Trophoblast cell (in vitro differentiated cells and primary cell): ENCODE measurements around the gene LMAN2. TPM values are rescaled to one million over a fixed set of nuclear protein-coding genes. Genes with fewer than 3 reads are reported as not detected.

Experiments
- DNase-seq, 2 donors: peaks; one replicate each; pipeline ENCODE4 v3.0.0-alpha.2; 2016
- H2AFZ ChIP-seq: 2 replicates; pipeline ENCODE4 v1.6.1; 2013; ENCODE audit warnings: low read length, moderate library complexity, mild to moderate bottlenecking; ENCODE audit not compliant: insufficient read depth, poor library complexity
- H2AK5ac ChIP-seq: 2 replicates; pipeline ENCODE4 v1.6.1; 2013; ENCODE audit warnings: mild to moderate bottlenecking, low read length
- H2BK120ac ChIP-seq: 2 replicates; pipeline ENCODE4 v1.6.1; 2013; ENCODE audit warnings: low read length, mild to moderate bottlenecking, moderate library complexity; ENCODE audit not compliant: insufficient read depth, poor library complexity
- H2BK12ac ChIP-seq: 2 replicates; pipeline ENCODE4 v1.6.1; 2013; ENCODE audit warnings: mild to moderate bottlenecking, low read length, moderate library complexity
- H2BK5ac ChIP-seq: 2 replicates; pipeline ENCODE4 v1.6.1; 2013; ENCODE audit warnings: low read length, low read depth, moderate library complexity, mild to moderate bottlenecking; ENCODE audit not compliant: poor library complexity
- H3K14ac ChIP-seq: 2 replicates; pipeline ENCODE4 v1.6.1; 2013; ENCODE audit warnings: mild to moderate bottlenecking, low read length
- H3K18ac ChIP-seq: 2 replicates; pipeline ENCODE4 v1.6.1; 2013; ENCODE audit warnings: mild to moderate bottlenecking, low read length
- H3K23ac ChIP-seq: 2 replicates; pipeline ENCODE4 v1.6.1; 2013; ENCODE audit warnings: low read length
- H3K27ac ChIP-seq: 2 replicates; pipeline ENCODE4 v1.5.1; 2013; ENCODE audit warnings: low read depth, mild to moderate bottlenecking, inconsistent platforms, low read length, moderate library complexity
- H3K27me3 ChIP-seq: 2 replicates; pipeline ENCODE4 v1.6.1; 2013; ENCODE audit warnings: inconsistent platforms, mild to moderate bottlenecking, low read length, moderate library complexity; ENCODE audit not compliant: insufficient read depth
- H3K36me3 ChIP-seq, 2 experiments: 1 replicate in 1 of 2; 2 replicates in 1 of 2; pipeline ENCODE4 v1.6.1; 2013; ENCODE audit warnings: low read length in 2 of 2, mild to moderate bottlenecking in 2 of 2, moderate library complexity in 1 of 2; ENCODE audit not compliant: insufficient read depth in 2 of 2, control insufficient read depth in 1 of 2
- H3K4ac ChIP-seq: 2 replicates; pipeline ENCODE4 v1.6.1; 2013; ENCODE audit warnings: low read depth, mild to moderate bottlenecking, low read length, moderate library complexity
- H3K4me1 ChIP-seq, 2 experiments: 1 replicate in 1 of 2; 2 replicates in 1 of 2; pipeline ENCODE4 v1.6.1; 2013; ENCODE audit warnings: low read length in 2 of 2, mild to moderate bottlenecking in 2 of 2, moderate library complexity in 1 of 2; ENCODE audit not compliant: insufficient read depth in 2 of 2, control insufficient read depth in 1 of 2
- H3K4me2 ChIP-seq: 2 replicates; pipeline ENCODE4 v1.6.1; 2013; ENCODE audit warnings: inconsistent platforms, mild to moderate bottlenecking, low read length, moderate library complexity
- H3K4me3 ChIP-seq: 2 replicates; pipeline ENCODE4 v1.5.1; 2013; ENCODE audit warnings: mild to moderate bottlenecking, low read depth, low read length, inconsistent platforms
- H3K79me1 ChIP-seq: one replicate; pipeline ENCODE4 v1.6.1; 2013; ENCODE audit warnings: low read length
- H3K79me2 ChIP-seq: 2 replicates; pipeline ENCODE4 v1.6.1; 2013; ENCODE audit warnings: low read length, mild to moderate bottlenecking; ENCODE audit not compliant: control insufficient read depth, insufficient read depth, poor library complexity
- H3K9ac ChIP-seq: 2 replicates; pipeline ENCODE4 v1.6.1; 2013; ENCODE audit warnings: mild to moderate bottlenecking, low read length
- H3K9me3 ChIP-seq: 2 replicates; pipeline ENCODE4 v1.6.1; 2013; ENCODE audit warnings: low read depth, mild to moderate bottlenecking, control low read depth, inconsistent platforms, low read length; ENCODE audit not compliant: insufficient read depth
- H4K12ac ChIP-seq: 2 replicates; pipeline ENCODE4 v1.6.1; 2013; ENCODE audit warnings: low read depth, mild to moderate bottlenecking, low read length, moderate library complexity
- H4K8ac ChIP-seq: 2 replicates; pipeline ENCODE4 v1.6.1; 2013; ENCODE audit warnings: low read depth, mild to moderate bottlenecking, low read length, moderate library complexity
- H4K91ac ChIP-seq: one replicate; pipeline ENCODE4 v1.6.1; 2013; ENCODE audit warnings: low read depth, mild to moderate bottlenecking, low read length, moderate library complexity
- WGBS: extraction: QIAGEN DNeasy Blood & Tissue Kit; methylation state at CpG from one replicate; pipeline ENCODE4 v1.1.7; 2013; ENCODE audit warnings: missing lambda C conversion rate; ENCODE audit not compliant: insufficient read length, insufficient coverage; ENCODE audit errors: extremely low coverage; 5-methylcytosine and 5-hydroxymethylcytosine counted together
- polyA plus RNA-seq: library from polyadenylated mRNA; stranded (reverse); fragments of 200-250 nt; gene quantifications from 2 replicates; pipeline ENCODE4 v1.2.3, GENCODE V29; 2013

The LMAN2 gene
- 339 and 340 TPM in 2 replicates for polyA plus RNA-seq

DNA sequence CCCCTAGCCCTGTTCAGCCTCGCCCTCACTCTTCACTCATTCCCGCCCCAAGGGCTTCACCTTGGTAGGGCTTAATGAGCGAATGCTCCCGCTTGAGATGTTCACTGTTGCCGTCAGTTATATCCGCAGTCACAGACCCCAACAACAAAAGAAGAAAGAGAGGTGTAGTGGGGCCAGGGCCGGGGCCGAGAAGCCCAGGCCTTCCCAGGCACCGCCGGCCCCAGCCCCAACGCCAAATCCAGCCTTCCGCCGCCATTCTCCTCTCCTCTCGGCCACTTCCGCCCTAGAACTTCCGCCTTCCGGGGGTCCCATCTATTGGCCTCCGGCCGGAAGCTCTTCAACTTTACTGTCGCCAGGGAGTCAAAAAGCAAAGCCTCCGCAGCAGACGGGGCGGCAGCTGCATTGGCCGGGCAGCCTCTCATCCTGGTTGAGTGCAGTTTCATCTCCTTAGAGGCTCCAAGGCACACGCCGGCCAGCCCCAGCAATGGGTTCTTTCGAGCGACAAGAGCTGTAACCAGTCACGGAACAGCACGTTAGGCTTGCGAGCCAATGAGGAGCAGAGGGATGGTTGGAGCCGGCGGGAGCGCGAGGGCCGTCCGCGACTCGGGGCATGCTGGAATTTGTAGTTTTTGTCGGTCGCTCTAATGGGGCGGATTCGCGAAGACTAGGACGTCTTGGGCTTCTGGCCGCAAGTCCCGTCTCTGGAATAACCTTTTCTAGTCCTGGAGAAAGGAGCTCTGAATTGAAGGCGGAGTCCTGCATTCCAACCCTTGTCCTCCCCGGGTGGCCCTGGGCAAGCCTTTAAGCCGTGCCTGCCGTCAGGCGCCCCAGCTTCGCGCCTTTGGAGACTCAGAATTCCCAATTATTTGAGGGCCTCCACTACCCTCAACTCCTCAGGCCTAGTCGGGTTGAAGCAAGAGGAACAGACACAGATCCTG lies at the start of gene LMAN2:
Gene LMAN2, minus strand, starts transcription at position 277 of the 938 bp plus-strand sequence. Its CDS starts 21 bp downstream, at position 256.
- Histone ChIP-seq H3K36me3 (peaks cover 3 to 10% of the 10 kb centered on the region in 2 experiments), H3K79me1 (peaks cover 10% of the 10 kb centered on the region), H4K12ac (peak within 1 kb of the TSS; percentile 97), H2BK12ac (peak within 1 kb of the TSS; percentile 11), H3K4me2 (peak within 1 kb of the TSS; percentile 82), H3K27ac (peak within 1 kb of the TSS; percentile 95), H3K23ac (no peak within 1 kb of the TSS), H3K9ac (peak within 1 kb of the TSS; percentile 89), H2BK5ac (peak within 1 kb of the TSS; percentile 97), H3K4me3 (peak within 1 kb of the TSS; percentile 97), H3K14ac (peak within 1 kb of the TSS; percentile 88), H4K8ac (peak within 1 kb of the TSS; percentile 96), H3K18ac (peak within 1 kb of the TSS; percentile 85), H4K91ac (peak within 1 kb of the TSS; percentile 91), H3K79me2 (peaks cover 13% of the 10 kb centered on the region), H3K4me1 (peaks cover 12 to 16% of the 10 kb centered on the region in 2 experiments), H2AK5ac (peak within 1 kb of the TSS; percentile 57), H2AFZ (peak within 1 kb of the TSS; percentile 96), H2BK120ac (peak within 1 kb of the TSS; percentile 90), H3K4ac (peak within 1 kb of the TSS; percentile 76), H3K9me3 (no peaks in the 10 kb centered on the region), H3K27me3 (no peaks in the 10 kb centered on the region)
- WGBS: no CpG with 5 or more reads among the region's 55 CpGs
- peak; percentile 93 to 96 for DNase-seq

GRCh38 chr5:177399997-177400868 lies 48.8 kb upstream of the LMAN2 start, which contains the start of gene PFN3:
Gene PFN3 (minus strand): TSS chr5:177400661. CDS start chr5:177400576, 85 bp downstream.
- H4K12ac ChIP-seq: no peak within 1 kb of the TSS
- H3K27me3 ChIP-seq: peaks cover 23% of the 10 kb centered on the region
- H3K4me1 ChIP-seq: peaks cover 14 to 23% of the 10 kb centered on the region in 2 experiments
- H2AFZ ChIP-seq: no peak within 1 kb of the TSS
- H3K79me2 ChIP-seq: no peaks in the 10 kb centered on the region
- H3K18ac ChIP-seq: no peak within 1 kb of the TSS
- H3K9ac ChIP-seq: no peak within 1 kb of the TSS
- no peak within 1 kb of the TSS for H4K91ac ChIP-seq
- no peak within 1 kb of the TSS for H3K14ac ChIP-seq
- DNase-seq: peak in 1 of 2 donors; percentile 25
- H4K8ac ChIP-seq: no peak within 1 kb of the TSS
- H2BK12ac ChIP-seq: no peak within 1 kb of the TSS
- H3K79me1 ChIP-seq: peaks cover 2% of the 10 kb centered on the region
- no peak within 1 kb of the TSS for H2BK120ac ChIP-seq
- WGBS: no CpG with 5 or more reads among the region's 92 CpGs
- H2AK5ac ChIP-seq: no peak within 1 kb of the TSS
- H3K4me2 ChIP-seq: no peak within 1 kb of the TSS
- no peak within 1 kb of the TSS for H3K23ac ChIP-seq
- no peak within 1 kb of the TSS for H3K27ac ChIP-seq
- H2BK5ac ChIP-seq: no peak within 1 kb of the TSS
- no peak within 1 kb of the TSS for H3K4me3 ChIP-seq
- H3K36me3 ChIP-seq: no peaks in the 10 kb centered on the region
- H3K9me3 ChIP-seq: peaks cover 1% of the 10 kb centered on the region
- H3K4ac ChIP-seq: no peak within 1 kb of the TSS

- peaks cover 1% of the 10 kb centered on the region for H3K27me3 ChIP-seq
- no peak for DNase-seq
- no peak overlapping the region for H3K27ac ChIP-seq
- H4K12ac ChIP-seq: no peak overlapping the region
- H3K9ac ChIP-seq: no peak overlapping the region
- H3K23ac ChIP-seq: no peak overlapping the region
- H3K36me3 ChIP-seq: no peaks in the 10 kb centered on the region
- no CpG with 5 or more reads among the region's 16 CpGs for WGBS
- no peak overlapping the region for H2AFZ ChIP-seq
- H2BK5ac ChIP-seq: no peak overlapping the region
- peak overlapping the region; percentile 1 for H3K4me3 ChIP-seq
- H2BK120ac ChIP-seq: no peak overlapping the region
- no peak overlapping the region for H3K14ac ChIP-seq
- peaks cover 6 to 9% of the 10 kb centered on the region in 2 experiments for H3K4me1 ChIP-seq
- H3K79me2 ChIP-seq: no peaks in the 10 kb centered on the region
- no peak overlapping the region for H4K91ac ChIP-seq
- no peak overlapping the region for H4K8ac ChIP-seq
- peaks cover 2% of the 10 kb centered on the region for H3K79me1 ChIP-seq
- H2AK5ac ChIP-seq: no peak overlapping the region
- H2BK12ac ChIP-seq: no peak overlapping the region
- no peak overlapping the region for H3K18ac ChIP-seq
- H3K4me2 ChIP-seq: no peak overlapping the region
- H3K9me3 ChIP-seq: peaks cover 2% of the 10 kb centered on the region
- no peak overlapping the region for H3K4ac ChIP-seq
Observed at GRCh38 chr5:177397875-177398390, 46.5 kb upstream of the LMAN2 start.

GRCh38 chr5:177396807-177397206 lies 45.3 kb upstream of the LMAN2 start:
- no peak overlapping the region for H3K4ac ChIP-seq

More at GRCh38 chr5:177396807-177397206, 45.3 kb upstream of the LMAN2 start:
- H3K4me2 ChIP-seq: no peak overlapping the region
- no peak overlapping the region for H3K27ac ChIP-seq
- no peak for DNase-seq
- H4K12ac ChIP-seq: no peak overlapping the region
- no peaks in the 10 kb centered on the region for H3K4me1 ChIP-seq
- H3K36me3 ChIP-seq: no peaks in the 10 kb centered on the region
- H2BK12ac ChIP-seq: no peak overlapping the region
- peak overlapping the region; percentile 20 for H3K4me3 ChIP-seq
- H3K18ac ChIP-seq: no peak overlapping the region
- H2BK120ac ChIP-seq: no peak overlapping the region
- H2AFZ ChIP-seq: no peak overlapping the region
- H3K79me1 ChIP-seq: no peaks in the 10 kb centered on the region
- no peak overlapping the region for H4K8ac ChIP-seq
- no peak overlapping the region for H3K9ac ChIP-seq
- no peaks in the 10 kb centered on the region for H3K27me3 ChIP-seq
- no CpG with 5 or more reads among the region's 10 CpGs for WGBS
- H4K91ac ChIP-seq: no peak overlapping the region
- H3K79me2 ChIP-seq: no peaks in the 10 kb centered on the region
- no peak overlapping the region for H3K23ac ChIP-seq
- no peak overlapping the region for H2BK5ac ChIP-seq
- H2AK5ac ChIP-seq: no peak overlapping the region
- H3K14ac ChIP-seq: no peak overlapping the region
- H3K9me3 ChIP-seq: peaks cover 2% of the 10 kb centered on the region
